Activated naive CD4-positive, alpha-beta T cell treated with anti-CD3 and anti-CD28 coated beads, Interleukin-2, amount 50 U/mL, for 16 hours (primary cell): ENCODE measurements around the gene TCP10L.
"Not testable (repeated sequence)": the region's sequence is repeated elsewhere in the genome, so short reads cannot be mapped to it uniquely, and the experiment has no call there.

Source experiments
- DNase-seq: peaks from one replicate; pipeline ENCODE4 v3.0.0-alpha.2; 2020

The TCP10L gene

DNA sequence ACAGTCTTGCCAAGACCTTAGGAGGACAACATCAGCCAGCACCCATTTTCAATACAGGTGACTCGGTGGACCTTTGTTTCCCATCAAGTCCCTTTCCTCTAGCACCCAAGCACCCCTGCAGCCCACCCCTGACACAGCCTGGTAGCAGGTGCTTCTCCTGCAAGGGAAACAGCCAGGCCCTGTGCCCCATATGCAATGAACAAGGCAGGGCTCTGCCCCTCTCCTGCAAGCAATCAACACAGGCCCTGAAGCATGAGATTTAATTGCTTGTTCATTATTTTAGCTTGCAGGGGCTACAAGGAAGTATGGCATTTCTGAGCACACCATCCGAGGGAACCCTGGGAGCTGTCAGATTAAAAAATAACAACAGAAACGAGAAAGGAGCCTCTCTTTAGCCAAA lies 35.4 kb downstream of the TCP10L start:
- DNase-seq, result no peak

GRCh38 chr21:32549440-32549839 lies 35.9 kb downstream of the TCP10L start:
- DNase-seq, result no peak

DNA sequence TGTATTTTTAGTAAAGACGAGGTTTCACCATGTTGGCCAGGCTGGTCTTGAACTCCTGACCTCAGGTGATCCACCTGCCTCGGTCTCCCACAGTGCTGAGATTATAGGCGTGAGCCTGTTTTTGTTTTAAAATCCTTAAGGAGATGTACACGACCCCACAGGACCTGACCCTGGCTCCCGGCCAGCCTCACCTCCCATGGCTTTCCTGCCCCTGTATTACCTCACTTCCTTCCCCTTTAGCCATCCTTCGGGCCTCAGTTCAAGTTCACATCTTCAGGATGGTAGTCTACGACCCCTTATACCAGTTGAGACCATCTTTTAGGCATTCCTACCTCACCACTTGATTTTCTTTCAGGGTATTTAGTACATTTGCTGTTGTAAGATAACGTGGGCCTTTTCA lies 36.3 kb downstream of the TCP10L start:
- DNase-seq, result no peak

GRCh38 chr21:32547018-32547417 lies 38.3 kb downstream of the TCP10L start:
- DNase-seq, result no peak

- DNase-seq, result no peak
These were observed 39.3 kb downstream of the TCP10L start for GRCh38 chr21:32545948-32546441.

DNA sequence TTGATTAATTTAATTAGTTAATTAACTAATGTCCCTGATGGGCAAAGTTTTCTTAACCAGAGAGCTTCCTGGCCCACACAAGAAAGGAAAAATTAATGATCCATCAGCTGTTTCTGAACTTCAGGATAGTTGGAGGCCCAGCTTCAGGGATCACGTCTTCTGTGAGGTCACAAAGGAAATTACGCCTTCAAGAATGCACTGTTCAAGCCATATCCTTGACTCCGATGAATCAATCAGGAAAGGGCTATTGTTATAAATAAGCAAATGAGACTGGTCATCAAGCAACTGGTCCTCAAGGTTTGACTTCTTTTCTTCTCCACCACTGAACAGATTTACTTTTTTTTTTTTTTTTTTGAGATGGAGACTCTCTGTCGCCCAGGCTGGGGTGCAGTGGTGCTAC lies 40.6 kb downstream of the TCP10L start:
- DNase-seq, result no peak

DNA sequence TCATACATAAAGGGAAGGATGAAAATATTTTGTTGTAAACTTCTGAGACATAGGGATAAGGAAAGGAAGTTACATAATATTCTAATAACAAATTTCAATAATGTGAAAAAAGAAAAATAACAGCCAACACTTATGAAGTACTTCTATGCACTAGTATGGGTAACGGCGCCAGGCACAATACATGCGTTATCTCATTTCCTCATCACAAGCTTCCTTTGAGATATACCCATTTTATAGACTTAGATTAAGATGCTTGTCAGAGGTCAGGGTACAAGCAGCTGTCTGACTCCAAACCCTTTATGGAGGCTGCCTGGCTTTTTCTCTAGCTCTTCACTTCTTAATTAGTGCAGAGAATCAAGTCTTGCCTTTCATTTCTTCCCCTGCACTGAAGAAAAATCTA lies 41.3 kb downstream of the TCP10L start:
- DNase-seq, result no peak

DNA sequence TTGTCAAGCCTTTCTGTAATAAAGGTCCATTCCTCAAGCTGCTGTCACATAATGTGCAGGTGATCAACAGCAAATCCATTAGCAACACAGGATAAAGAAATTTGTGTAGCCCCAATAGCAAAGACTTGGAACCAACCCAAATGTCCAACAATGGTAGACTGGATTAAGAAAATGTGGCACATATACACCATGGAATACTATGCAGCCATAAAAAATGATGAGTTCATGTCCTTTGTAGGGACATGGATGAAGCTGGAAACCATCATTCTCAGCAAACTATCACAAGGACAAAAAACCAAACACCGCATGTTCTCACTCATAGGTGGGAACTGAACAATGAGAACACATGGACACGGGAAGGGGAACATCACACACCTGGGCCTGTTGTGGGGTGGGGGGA lies 42.3 kb downstream of the TCP10L start:
- not testable (repeated sequence) for DNase-seq

GRCh38 chr21:32539378-32539777 lies 45.9 kb downstream of the TCP10L start:
- DNase-seq, result no peak

DNA sequence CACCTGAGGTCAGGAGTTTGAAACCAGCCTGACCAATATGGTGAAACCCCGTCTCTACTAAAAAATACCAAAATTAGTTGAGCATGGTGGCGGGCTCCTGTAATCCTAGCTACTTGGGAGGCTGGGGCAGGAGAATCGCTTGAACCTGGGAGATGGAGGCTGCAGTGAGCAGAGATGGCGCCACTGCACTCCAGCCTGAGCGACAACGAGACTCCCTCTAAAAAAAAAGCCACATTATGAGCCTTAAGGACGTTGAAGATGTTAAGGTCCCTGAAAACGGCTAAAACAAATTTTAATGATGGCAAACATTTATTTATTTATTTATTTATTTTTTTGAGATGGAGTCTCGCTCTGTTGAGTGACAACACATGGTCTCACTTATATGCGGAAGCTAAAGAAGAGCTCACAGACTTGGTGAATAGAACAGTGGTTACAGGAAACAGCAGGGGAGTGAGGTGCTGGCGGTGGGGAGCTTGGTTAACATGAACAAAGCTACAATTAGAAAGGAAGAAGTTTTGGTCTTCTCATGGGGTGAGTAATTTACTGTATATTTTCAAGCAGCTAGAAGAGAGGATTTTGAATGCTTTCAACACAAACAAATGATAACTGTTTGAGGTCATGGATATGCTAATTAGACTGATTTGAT lies 47.1 kb downstream of the TCP10L start:
- no peak for DNase-seq

- DNase-seq, result no peak
These were observed 47.8 kb downstream of the TCP10L start for GRCh38 chr21:32537569-32537881.

DNA sequence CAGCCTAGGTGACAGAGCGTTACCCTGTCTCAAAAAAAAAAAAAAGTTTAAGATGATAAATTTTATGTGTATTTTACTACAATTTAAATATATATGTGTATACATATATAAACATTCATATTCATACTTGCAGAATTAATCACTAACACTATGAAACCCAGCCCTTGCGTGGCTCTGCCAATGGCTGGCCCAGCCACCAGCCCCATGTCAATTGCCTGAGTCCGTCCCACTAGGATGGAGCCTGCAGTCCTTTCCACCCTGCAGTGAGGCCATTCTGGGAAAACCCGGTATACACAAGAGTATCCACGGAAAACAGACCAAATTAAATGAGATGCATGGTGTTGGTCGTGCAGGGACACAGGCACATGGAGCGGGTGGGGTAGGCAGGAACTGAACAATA lies 49.7 kb downstream of the TCP10L start:
- DNase-seq, result no peak

DNA sequence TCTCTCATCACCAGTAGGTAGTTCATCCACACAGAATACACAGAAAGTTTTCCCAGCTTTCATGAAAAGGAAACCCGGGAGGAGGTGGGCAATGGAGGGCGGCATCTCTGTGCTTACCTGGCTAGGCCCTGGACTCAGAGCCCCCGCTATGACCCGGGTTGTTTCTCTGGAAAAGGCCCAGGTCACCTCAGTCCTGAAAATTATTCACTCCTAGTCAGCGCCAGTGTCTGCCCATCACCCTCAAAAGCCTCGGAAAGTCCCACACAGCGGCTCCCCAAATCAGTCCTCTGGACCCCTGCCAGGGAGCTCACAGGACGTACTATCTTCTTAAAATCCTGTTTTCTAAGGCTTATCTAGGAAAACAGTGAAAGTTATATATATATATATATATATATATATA lies 51.2 kb downstream of the TCP10L start:
- DNase-seq, result no peak

DNA sequence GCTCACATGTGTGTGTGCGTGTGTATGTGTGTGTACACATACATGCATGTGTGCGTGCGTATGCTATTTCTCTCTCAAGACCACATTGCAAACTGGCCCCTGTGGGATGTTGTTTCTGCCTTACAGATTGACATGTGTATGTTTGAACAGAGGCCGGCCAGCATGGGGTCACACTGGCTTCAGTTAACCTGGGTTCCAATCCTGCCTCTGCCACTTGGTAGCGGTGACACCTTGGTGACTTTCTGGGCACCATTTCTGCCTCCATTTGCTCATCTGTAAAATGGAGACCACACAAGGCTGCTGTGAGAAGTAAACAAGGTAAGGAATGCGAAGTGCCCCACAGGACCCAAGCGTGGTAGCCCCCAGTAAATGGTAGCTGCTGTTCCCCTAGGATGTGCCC lies 51.7 kb downstream of the TCP10L start:
- DNase-seq, result no peak

DNA sequence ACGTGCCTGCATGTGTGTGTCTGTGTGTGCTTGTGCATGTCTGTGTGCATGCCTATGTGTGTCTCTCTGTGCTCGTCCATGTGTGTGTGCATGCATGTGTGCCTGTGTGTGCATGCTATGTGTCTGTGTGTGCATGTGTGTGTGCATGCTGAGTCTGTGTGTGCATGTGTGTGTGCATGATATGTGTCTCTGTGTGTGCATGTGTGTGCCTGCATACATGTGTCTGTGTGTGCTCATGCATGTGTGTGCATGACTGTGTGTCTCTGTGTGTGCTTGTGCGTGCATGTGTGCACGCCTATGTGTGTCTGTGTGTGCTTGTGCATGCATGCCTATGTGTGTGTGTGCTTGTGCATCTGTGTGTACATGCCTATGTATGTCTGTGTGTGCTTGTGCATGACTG lies 52.3 kb downstream of the TCP10L start:
- no peak for DNase-seq

GRCh38 chr21:32532636-32533035 lies 52.7 kb downstream of the TCP10L start:
- no peak for DNase-seq

- DNase-seq, result not testable (repeated sequence)
These were observed 53.8 kb downstream of the TCP10L start for GRCh38 chr21:32531561-32531960.

DNA sequence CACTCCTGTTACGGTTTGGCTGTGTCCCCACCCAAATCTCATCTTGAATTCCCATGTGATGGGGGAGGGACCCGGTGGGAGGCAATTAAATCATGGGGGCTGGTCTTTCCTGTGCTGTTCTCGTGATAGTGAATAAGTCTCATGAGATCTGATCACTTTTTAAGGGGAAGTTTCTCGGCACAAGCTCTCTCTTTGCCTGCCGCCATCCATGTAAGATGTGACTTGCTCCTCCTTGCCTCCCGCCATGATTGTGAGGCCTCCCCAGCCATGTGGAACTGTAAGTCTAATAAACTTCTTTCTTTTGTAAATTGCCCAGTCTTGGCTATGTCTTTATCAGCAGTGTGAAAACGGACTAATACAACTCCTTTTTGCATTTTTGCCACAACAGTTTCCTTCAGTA lies 54.5 kb downstream of the TCP10L start:
- not testable (repeated sequence) for DNase-seq

DNA sequence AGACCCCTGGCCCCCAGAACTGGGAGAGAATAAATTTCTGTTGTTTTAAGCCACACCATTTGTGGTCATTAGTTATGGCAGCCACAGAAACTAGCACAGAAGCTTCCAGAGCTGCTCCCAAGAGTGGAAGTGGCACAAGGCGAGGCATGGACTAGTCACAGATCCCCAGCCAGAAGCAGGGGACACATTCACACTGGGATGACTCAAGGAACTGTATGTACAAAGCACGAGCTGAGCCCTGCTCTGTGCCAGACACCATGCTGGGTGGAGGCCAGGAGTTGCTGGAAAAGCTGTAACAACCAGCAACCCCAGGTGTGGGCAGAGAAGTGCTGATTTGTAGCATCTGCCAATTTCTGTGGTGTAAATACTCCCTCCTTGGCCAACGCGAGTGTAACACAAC lies 55.6 kb downstream of the TCP10L start:
- DNase-seq, result no peak

DNA sequence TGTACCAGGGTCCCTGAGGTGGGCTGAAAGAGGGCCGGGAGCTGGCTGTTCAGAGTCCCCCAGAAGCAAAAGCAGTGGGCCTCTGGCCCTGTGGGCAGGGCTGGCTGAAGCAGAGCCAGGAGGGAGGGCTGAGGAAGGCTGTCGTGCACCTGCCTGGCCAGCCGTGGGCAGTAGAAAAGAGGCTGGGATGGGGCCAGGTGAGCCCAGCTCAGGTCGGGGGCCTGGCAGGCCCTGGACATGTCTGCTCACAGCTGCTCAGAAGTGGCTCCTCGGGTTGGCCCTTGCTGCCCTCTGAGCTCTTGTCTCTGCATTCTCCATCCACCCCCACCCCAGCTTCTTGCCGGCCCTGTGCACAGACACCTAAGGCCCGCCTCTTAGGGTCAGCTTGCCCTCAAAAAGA lies 60.0 kb downstream of the TCP10L start:
- DNase-seq, result no peak

DNA sequence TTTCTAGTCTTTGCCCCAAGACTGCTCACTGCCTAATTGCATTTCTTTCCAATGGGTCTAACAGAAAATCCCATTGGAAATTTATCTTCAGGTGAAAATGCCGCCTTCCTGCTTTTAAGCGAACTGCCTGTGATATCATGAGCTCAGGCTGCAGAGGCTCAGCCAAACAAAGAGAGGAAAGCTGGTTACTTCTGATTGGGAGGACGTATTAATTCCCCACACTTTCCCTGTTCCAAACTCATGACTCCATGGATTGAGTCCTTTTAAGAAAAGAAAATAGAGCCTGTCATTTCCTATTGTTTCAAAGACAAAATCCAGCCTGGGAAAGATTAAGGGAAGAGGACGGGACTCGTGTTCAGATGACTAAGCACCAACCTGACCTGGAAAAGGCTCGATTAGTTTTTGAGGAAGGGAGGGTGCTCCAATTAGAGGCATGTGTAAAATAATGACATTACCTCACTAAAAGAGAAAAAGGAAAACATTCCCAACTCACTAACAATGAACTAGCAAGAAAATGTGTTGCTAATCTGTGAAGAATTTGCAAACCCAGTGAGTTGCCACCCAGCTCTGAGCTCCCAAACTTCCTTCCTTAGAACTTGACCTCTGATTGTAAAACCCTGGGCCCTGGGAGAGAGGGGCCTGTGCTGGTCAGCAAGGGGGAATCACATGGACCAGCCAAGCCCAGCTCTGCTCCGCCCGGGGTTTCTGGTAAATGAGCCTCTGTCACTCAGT lies 61.2 kb downstream of the TCP10L start:
- no peak for DNase-seq
